ENCODE results near the gene B3GAT2. TPM values are rescaled to one million over a fixed set of nuclear protein-coding genes. Genes with fewer than 3 reads are reported as not detected.

Gene B3GAT2
- total RNA-seq, 1 experiment from 2014 or later = not detected

DNA sequence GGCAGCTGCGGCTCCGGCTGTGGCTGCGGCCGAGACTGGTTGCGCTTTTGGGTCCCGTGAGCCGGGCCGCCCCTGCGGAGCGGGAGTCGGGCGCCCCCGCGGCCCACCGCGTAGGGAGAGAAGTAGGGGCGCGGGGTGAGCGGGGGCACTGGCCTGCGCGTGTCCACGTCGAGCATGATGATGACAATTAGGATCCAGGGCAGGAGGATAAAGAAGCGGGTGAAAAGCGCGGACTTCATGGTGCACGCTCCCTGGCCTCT, 739 bp downstream of the B3GAT2 start:
- H3K9me3 Mint-ChIP-seq (ENCODE audit: unreplicated experiment) = no peaks in the 10 kb centered on the region
- H3K4me3 Mint-ChIP-seq (ENCODE audit: unreplicated experiment) = peak overlapping the region; percentile 67
- intact Hi-C loops (cut with micrococcal nuclease) = loop anchor here (1.0 to 10.0 kb wide), 4 partner anchors 250 to 734 kb away; no protein-coding TSS in a partner anchor
- H3K36me3 Mint-ChIP-seq (ENCODE audit: insufficient read depth, unreplicated experiment) = no peaks in the 10 kb centered on the region
- CTCF ChIA-PET = interaction anchor here (0.6 to 2.7 kb wide), 30 partner anchors 11 to 745 kb away, joined by 3 to 32 read pairs (median 4); no protein-coding TSS in a partner anchor
- H3K27me3 Mint-ChIP-seq (ENCODE audit: insufficient read depth, unreplicated experiment) = peaks cover 91% of the 10 kb centered on the region
- no TSS peak for BruUV-seq (replicated peaks)
- TF ChIP-seq, protein P1, sequence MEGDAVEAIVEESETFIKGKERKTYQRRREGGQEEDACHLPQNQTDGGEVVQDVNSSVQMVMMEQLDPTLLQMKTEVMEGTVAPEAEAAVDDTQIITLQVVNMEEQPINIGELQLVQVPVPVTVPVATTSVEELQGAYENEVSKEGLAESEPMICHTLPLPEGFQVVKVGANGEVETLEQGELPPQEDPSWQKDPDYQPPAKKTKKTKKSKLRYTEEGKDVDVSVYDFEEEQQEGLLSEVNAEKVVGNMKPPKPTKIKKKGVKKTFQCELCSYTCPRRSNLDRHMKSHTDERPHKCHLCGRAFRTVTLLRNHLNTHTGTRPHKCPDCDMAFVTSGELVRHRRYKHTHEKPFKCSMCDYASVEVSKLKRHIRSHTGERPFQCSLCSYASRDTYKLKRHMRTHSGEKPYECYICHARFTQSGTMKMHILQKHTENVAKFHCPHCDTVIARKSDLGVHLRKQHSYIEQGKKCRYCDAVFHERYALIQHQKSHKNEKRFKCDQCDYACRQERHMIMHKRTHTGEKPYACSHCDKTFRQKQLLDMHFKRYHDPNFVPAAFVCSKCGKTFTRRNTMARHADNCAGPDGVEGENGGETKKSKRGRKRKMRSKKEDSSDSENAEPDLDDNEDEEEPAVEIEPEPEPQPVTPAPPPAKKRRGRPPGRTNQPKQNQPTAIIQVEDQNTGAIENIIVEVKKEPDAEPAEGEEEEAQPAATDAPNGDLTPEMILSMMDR (IDR thresholded peaks at IDR 0.05; ENCODE audit: unreplicated experiment) = no peak
- H3K27ac Mint-ChIP-seq (ENCODE audit: low read depth, unreplicated experiment) = no peak overlapping the region
- POLR2A ChIA-PET = interaction anchor here (0.7 kb wide), 1 partner anchor 242 kb away, joined by 4 read pairs; no protein-coding TSS in a partner anchor
- no peaks in the 10 kb centered on the region for H3K4me1 Mint-ChIP-seq (ENCODE audit: insufficient read depth, unreplicated experiment)
- no peak for DNase-seq (ENCODE audit: unreplicated experiment)

DNA sequence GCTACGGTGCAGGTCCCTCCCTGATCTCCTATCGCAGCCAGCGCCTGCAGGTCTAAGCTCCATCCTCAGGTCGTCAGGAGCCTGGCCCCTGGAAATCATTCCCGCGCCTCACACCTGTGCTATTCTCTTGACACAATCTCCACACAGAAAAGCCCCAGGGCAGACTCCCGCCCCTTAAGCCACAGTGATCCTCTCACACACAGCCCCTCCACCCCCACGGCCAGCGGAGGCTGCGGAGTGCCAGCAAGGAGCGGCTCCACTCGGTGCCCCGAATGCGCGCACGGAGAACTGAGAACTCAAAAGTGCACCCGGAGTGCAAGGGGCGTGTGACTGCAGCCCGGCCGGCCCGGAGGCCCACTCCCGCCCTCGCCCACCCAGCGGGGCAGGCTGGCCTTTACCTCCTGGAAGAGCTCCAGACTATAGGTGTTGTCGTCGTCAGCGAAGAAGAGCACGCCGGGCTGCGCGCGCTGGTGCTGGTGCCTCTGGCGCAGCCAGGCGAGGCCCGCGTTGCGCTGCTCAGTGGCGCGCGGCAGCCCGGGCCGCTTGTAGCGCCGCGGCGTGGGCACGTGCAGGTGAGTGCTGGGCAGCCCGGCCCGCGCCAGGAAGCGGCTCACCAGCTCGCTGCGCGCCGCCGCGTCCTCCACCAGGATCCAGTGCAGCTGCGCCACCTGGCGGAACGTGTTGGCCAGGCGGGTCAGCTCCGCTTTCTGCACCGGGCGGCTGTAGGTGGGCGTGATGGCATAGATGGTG, 1.2 kb downstream of the B3GAT2 start:
- no peak overlapping the region for H3K27ac Mint-ChIP-seq (ENCODE audit: low read depth, unreplicated experiment)
- H3K36me3 Mint-ChIP-seq (ENCODE audit: insufficient read depth, unreplicated experiment) = no peaks in the 10 kb centered on the region
- no TSS peak for BruUV-seq (replicated peaks)
- H3K4me3 Mint-ChIP-seq (ENCODE audit: unreplicated experiment) = peak overlapping the region; percentile 67
- no peaks in the 10 kb centered on the region for H3K4me1 Mint-ChIP-seq (ENCODE audit: insufficient read depth, unreplicated experiment)
- TF ChIP-seq, protein P1 (IDR thresholded peaks at IDR 0.05; ENCODE audit: unreplicated experiment) = peak; percentile 86
- intact Hi-C loops (cut with micrococcal nuclease) = loop anchor here (1.0 to 10.0 kb wide), 4 partner anchors 249 to 733 kb away; no protein-coding TSS in a partner anchor
- H3K9me3 Mint-ChIP-seq (ENCODE audit: unreplicated experiment) = no peaks in the 10 kb centered on the region
- POLR2A ChIA-PET = interaction anchor here (0.7 kb wide), 1 partner anchor 241 kb away, joined by 4 read pairs; no protein-coding TSS in a partner anchor
- peak; percentile 79 for DNase-seq (ENCODE audit: unreplicated experiment)
- peaks cover 96% of the 10 kb centered on the region for H3K27me3 Mint-ChIP-seq (ENCODE audit: insufficient read depth, unreplicated experiment)
- CTCF ChIA-PET = interaction anchor here (0.6 to 2.7 kb wide), 33 partner anchors 11 to 744 kb away, joined by 3 to 32 read pairs (median 4); no protein-coding TSS in a partner anchor

DNA sequence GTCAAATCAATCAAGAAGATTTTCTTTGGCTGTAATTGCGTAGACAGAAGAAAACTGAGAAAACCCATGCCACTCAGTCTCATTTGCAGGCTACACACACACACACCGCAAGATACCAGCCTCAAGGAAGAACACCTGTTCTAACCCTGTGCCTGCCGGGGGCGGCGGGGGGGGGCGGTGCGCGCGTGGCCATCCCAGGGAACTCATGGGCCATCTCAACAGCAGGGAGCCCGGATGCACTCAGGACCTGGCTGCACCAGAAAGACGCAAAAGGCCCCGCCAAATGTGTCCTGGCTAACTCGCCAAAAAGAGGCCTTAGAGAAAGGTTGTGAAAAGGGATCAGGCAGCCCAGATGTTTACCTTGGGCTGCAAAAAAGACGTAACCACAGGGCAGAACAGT, 2.1 kb downstream of the B3GAT2 start:
- BruUV-seq (replicated peaks) = no TSS peak
- H3K27me3 Mint-ChIP-seq (ENCODE audit: insufficient read depth, unreplicated experiment) = peaks cover 92% of the 10 kb centered on the region
- DNase-seq (ENCODE audit: unreplicated experiment) = no peak
- TF ChIP-seq, protein P1 (IDR thresholded peaks at IDR 0.05; ENCODE audit: unreplicated experiment) = no peak
- ChIA-PET POLR2A (no interaction called here), CTCF (interaction anchor here (1.3 to 2.7 kb wide), 9 partner anchors 13 to 734 kb away, joined by 3 to 32 read pairs (median 8); no protein-coding TSS in a partner anchor)
- H3K36me3 Mint-ChIP-seq (ENCODE audit: insufficient read depth, unreplicated experiment) = no peaks in the 10 kb centered on the region
- H3K27ac Mint-ChIP-seq (ENCODE audit: low read depth, unreplicated experiment) = no peak overlapping the region
- no peaks in the 10 kb centered on the region for H3K9me3 Mint-ChIP-seq (ENCODE audit: unreplicated experiment)
- intact Hi-C loops (cut with micrococcal nuclease) = loop anchor here (5.0 to 10.0 kb wide), 3 partner anchors 430 to 732 kb away; no protein-coding TSS in a partner anchor
- H3K4me3 Mint-ChIP-seq (ENCODE audit: unreplicated experiment) = peak overlapping the region; percentile 67
- no peaks in the 10 kb centered on the region for H3K4me1 Mint-ChIP-seq (ENCODE audit: insufficient read depth, unreplicated experiment)

DNA sequence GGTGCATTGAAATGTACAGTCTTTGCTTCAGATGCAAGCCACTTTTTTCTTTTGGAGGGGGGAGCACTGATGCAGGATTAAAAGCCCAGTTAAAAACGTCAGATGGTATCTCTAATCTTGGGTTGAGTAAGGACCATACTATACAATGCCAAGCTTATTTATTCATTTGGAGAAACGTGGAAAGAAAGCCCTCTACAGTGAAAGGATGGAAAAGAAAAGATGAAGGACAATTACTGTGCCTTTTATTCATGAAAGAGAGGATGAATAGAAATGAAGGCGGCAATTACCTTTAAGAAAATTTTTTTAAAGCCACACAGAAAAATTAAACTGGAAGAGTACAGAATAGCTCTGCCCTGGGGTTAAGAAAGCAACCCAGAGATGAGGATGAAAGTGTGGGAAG, 2.7 kb downstream of the B3GAT2 start:
- ChIA-PET POLR2A (no interaction called here), CTCF (no interaction called here)
- Mint-ChIP-seq H3K27ac (ENCODE audit: low read depth, unreplicated experiment) (no peak overlapping the region), H3K4me3 (ENCODE audit: unreplicated experiment) (no peak overlapping the region), H3K36me3 (ENCODE audit: insufficient read depth, unreplicated experiment) (no peaks in the 10 kb centered on the region), H3K4me1 (ENCODE audit: insufficient read depth, unreplicated experiment) (no peaks in the 10 kb centered on the region), H3K9me3 (ENCODE audit: unreplicated experiment) (no peaks in the 10 kb centered on the region), H3K27me3 (ENCODE audit: insufficient read depth, unreplicated experiment) (peaks cover 86% of the 10 kb centered on the region)
- intact Hi-C loops (cut with micrococcal nuclease) = loop anchor here (10.0 kb wide), 1 partner anchor 429 kb away; no protein-coding TSS in a partner anchor
- TF ChIP-seq, protein P1 (IDR thresholded peaks at IDR 0.05; ENCODE audit: unreplicated experiment) = no peak
- BruUV-seq (replicated peaks) = no TSS peak
- DNase-seq (ENCODE audit: unreplicated experiment) = no peak
